ENCODE results near the gene RAMACL.

RAMACL gene

DNA sequence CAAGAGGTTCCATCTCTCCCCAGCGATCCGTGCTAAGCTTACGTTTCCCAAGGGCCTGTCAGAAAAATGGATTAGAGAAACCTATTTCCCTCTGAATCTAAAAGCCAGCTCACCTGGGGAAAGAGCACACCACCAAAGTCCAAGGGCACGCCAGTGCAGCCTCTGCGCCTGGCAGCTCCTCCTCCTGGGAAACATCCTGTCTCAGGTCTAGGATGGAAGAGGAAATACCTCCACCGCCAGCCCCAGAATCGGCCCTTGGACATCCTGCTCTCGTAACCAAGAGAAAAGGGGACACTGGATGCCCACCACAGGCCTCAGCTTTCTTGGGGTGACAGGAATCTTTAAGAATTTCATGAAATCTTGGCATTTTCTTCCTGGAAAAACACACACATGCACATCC is 18.7 kb downstream of the RAMACL start:
- TF ChIP-seq, protein P1, sequence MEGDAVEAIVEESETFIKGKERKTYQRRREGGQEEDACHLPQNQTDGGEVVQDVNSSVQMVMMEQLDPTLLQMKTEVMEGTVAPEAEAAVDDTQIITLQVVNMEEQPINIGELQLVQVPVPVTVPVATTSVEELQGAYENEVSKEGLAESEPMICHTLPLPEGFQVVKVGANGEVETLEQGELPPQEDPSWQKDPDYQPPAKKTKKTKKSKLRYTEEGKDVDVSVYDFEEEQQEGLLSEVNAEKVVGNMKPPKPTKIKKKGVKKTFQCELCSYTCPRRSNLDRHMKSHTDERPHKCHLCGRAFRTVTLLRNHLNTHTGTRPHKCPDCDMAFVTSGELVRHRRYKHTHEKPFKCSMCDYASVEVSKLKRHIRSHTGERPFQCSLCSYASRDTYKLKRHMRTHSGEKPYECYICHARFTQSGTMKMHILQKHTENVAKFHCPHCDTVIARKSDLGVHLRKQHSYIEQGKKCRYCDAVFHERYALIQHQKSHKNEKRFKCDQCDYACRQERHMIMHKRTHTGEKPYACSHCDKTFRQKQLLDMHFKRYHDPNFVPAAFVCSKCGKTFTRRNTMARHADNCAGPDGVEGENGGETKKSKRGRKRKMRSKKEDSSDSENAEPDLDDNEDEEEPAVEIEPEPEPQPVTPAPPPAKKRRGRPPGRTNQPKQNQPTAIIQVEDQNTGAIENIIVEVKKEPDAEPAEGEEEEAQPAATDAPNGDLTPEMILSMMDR (IDR thresholded peaks at IDR 0.05; ENCODE audit: low read length, missing control alignments): no peak
- H3K4me3 ChIP-seq (replicated peaks; ENCODE audit: low read depth, low read length): no peak overlapping the region
- DNase-seq (ENCODE audit: low read depth): no peak

DNA sequence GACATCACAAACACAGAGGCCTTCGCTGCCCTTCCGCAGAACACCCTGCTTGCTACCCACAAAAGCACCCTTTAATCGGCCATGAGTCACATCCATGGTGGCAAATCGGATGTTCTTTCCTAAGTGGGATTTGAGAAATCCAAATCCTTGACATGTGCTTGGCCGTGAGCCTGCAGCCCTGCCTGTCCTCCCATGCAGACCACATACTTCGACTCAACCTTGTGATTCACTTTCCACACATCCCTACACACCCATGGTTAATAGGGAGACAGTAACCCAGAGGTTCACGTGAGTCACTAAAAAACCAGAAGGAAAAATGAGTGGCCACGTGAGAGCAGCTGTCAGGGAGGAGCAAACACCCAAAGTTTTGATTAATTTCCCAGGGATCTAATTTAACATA is 19.4 kb downstream of the RAMACL start:
- no peak overlapping the region for H3K4me3 ChIP-seq (replicated peaks; ENCODE audit: low read depth, low read length)
- TF ChIP-seq, protein P1 (IDR thresholded peaks at IDR 0.05; ENCODE audit: low read length, missing control alignments): no peak
- peak; percentile 96 for DNase-seq (ENCODE audit: low read depth)

DNA sequence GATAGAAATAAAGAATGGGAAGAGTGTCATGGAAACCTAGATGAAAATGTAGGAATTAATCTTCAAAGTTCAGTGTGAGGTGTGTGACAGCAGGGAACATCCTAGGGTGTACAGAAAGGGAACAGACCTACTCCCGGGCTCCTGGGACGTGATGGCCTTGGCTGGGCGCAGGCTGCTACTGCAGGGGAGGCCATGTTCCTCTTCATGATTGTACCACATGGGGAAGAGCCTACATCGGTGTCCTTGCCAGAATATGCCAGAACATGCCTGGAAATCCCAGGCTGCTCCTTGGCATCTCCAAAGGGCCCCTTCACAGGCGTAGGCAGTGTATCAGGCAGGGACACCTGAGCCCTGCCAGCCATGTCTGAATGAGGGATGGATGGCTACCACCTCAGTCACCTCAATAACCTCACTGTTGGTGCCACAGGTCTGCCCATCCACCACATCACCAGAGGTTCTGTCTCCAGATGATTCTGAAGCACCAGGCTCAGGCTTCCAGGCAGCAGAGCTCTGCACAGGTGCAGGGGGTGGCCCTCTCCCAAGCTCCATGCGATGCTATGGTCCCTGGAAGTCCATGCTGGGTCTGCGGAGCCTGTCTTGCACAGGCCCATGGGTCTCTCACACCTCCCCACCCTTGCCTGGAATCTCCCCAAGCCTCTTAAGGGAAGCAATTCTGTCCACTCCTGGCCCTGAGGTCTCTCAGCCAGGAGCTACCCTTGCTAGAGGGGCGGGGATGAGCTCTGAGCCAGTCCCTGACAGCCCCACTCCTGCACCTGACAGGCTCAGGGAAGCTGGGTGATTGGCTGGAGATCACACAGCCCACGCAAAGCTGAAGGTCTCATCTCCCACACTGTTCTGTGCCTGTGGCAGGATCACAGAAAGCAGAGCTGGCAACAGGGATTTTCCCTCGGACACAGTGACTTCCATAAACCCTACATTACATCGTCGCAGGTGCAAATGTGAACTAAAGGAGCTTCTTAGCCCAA is 20.2 kb downstream of the RAMACL start:
- TF ChIP-seq, protein P1 (IDR thresholded peaks at IDR 0.05; ENCODE audit: low read length, missing control alignments): no peak
- DNase-seq (ENCODE audit: low read depth): no peak
- no peak overlapping the region for H3K4me3 ChIP-seq (replicated peaks; ENCODE audit: low read depth, low read length)

DNA sequence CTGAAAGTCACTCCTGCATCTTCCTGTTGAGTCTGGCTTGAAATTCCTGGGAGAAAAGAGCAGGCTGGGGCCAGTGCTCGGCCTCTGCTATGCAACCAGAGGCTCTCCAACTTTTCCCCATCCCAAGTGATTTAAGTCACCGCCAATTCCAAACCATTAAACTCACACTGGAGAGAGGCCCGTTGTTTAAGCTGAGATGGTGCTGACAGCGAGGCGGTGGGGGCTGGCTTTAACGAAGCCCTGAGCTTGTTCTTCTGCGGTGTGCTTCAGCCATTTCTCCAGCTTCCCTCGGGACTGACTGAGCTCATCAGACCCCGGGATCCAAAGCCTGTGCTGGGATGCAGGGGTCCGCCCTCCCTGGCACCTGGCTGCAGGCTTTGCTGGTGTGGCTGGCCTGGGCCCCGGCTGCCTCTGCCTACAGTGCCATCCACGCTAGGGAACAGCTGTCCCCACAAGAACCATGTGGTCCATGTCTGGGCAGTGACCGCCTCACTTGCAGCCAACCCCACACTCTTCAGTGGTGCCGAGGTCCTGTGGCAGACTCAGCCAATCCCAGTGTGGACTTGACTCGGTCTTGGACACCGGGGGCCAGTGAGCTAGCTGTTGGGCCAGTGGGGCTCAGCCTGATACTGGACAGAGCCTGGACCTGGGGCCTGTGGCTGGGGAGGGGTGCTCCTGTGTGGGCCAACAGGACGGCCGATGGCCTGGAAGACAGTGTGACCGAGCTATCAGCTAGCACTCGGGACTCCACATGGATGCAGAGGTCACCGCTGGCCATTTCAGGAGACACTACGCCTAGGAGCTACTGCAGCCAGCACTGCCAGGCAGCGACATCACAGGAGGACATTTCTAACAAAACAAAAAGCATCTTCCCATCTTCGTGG is 21.2 kb downstream of the RAMACL start:
- no peak overlapping the region for H3K4me3 ChIP-seq (replicated peaks; ENCODE audit: low read depth, low read length)
- TF ChIP-seq, protein P1 (IDR thresholded peaks at IDR 0.05; ENCODE audit: low read length, missing control alignments): no peak
- no peak for DNase-seq (ENCODE audit: low read depth)

DNA sequence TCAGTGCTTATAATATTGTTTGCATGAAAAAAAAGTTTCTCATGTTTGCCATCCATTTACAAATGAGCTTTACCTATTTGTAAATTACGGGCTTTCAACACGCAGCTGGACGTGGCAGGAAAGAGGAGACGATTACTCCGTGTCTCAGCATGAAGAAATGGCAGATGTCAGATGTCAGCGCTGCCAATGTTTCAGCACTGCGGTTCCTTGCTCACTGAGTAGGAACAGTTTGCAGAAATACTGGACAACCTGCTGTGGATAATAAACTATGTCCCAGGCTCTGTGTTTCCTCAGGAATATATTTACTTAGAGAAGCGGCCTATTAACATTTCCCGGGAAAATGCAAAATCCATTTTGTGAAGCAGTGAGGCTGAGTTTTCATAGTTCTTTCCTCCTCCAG is 22.7 kb downstream of the RAMACL start:
- H3K4me3 ChIP-seq (replicated peaks; ENCODE audit: low read depth, low read length): no peak overlapping the region
- TF ChIP-seq, protein P1 (IDR thresholded peaks at IDR 0.05; ENCODE audit: low read length, missing control alignments): no peak
- DNase-seq (ENCODE audit: low read depth): no peak

DNA sequence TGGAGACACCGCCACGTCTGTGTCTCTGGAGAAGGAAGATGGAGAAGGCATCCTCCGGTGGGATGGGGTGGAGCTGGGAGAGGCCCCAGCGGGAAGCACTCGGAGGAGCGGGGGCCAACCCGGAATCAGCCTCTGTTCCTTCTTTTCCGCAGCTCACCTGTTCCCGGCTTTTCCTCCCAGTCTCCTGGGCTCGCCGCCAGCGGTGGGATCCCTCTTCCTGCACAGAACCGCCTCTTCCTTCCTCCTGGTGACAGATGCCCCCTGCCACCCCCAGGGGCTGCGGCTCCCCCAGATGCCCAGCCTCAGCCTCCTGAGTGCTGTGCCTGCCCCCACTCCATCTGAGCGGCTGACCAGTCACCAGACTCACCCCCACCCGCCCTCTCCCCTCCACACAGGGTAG is 23.3 kb downstream of the RAMACL start:
- H3K4me3 ChIP-seq (replicated peaks; ENCODE audit: low read depth, low read length): no peak overlapping the region
- TF ChIP-seq, protein P1 (IDR thresholded peaks at IDR 0.05; ENCODE audit: low read length, missing control alignments): no peak
- no peak for DNase-seq (ENCODE audit: low read depth)

Measured in fibroblast of pulmonary artery (primary cell).